MM.1S (cell line): Measurements from ENCODE around the gene CDH4.

Experiments used
- DNase-seq: peaks from one replicate; pipeline ENCODE4 v3.0.0-alpha.2; 2015
- H2AFZ ChIP-seq: fragments of 300-600 bp; sonication (generic); 2 replicates; pipeline ENCODE4 v1.6.0; 2016; ENCODE audit warnings: antibody characterized with exemption, low read length
- H3F3A ChIP-seq: fragments of 300-600 bp; sonication (generic); 2 replicates; pipeline ENCODE4 v1.6.1; 2016; ENCODE audit warnings: mild to moderate bottlenecking, antibody characterized with exemption, low read length, moderate library complexity, mixed read lengths; ENCODE audit not compliant: insufficient read depth
- H3K27ac ChIP-seq: fragments of 300-600 bp; sonication (generic); 2 replicates; pipeline ENCODE4 v1.5.1; 2016; ENCODE audit warnings: mild to moderate bottlenecking, low read length
- H3K27me3 ChIP-seq: fragments of 300-600 bp; sonication (generic); replicated peaks from 2 replicates; pipeline ENCODE4 v1.6.0; 2016; ENCODE audit warnings: low read length; ENCODE audit not compliant: insufficient read depth
- H3K36me3 ChIP-seq: fragments of 300-600 bp; sonication (generic); replicated peaks from 2 replicates; pipeline ENCODE4 v1.6.1; 2016; ENCODE audit warnings: mild to moderate bottlenecking, low read length, mixed read lengths; ENCODE audit not compliant: insufficient read depth
- H3K4me1 ChIP-seq: fragments of 300-600 bp; sonication (generic); 2 replicates; pipeline ENCODE4 v1.6.1; 2016; ENCODE audit warnings: low read length, mixed read lengths
- H3K4me2 ChIP-seq: fragments of 300-600 bp; sonication (generic); 2 replicates; pipeline ENCODE4 v1.6.0; 2016; ENCODE audit warnings: low read depth, low read length
- H3K4me3 ChIP-seq: fragments of 300-600 bp; sonication (generic); 2 replicates; pipeline ENCODE4 v1.5.1; 2016; ENCODE audit warnings: low read length, mixed read lengths
- H3K79me2 ChIP-seq: fragments of 300-600 bp; sonication (generic); 2 replicates; pipeline ENCODE4 v1.6.1; 2016; ENCODE audit warnings: mixed run types, low read length, mixed read lengths
- H3K9ac ChIP-seq: fragments of 300-600 bp; sonication (generic); 2 replicates; pipeline ENCODE4 v1.6.1; 2016; ENCODE audit warnings: low read length, mixed read lengths
- H3K9me2 ChIP-seq: fragments of 300-600 bp; sonication (generic); replicated peaks from 2 replicates; pipeline ENCODE4 v1.6.1; 2016; ENCODE audit warnings: mild to moderate bottlenecking, low read length, mixed read lengths; ENCODE audit not compliant: insufficient read depth
- H3K9me3 ChIP-seq: fragments of 300-600 bp; sonication (generic); replicated peaks from 2 replicates; pipeline ENCODE4 v1.6.1; 2016; ENCODE audit warnings: mild to moderate bottlenecking, low read length, mixed read lengths; ENCODE audit not compliant: insufficient read depth
- H4K20me1 ChIP-seq: fragments of 300-600 bp; sonication (generic); 2 replicates; pipeline ENCODE4 v1.6.1; 2016; ENCODE audit warnings: mild to moderate bottlenecking, low read length, moderate library complexity, mixed read lengths; ENCODE audit not compliant: insufficient read depth
- EZH2 ChIP-seq: fragments of 300-600 bp; sonication (generic); optimal IDR thresholded peaks from 2 replicates; pipeline ENCODE3; 2017; ENCODE audit warnings: low read depth, mild to moderate bottlenecking, antibody characterized with exemption, low read length, mixed read lengths
- EZH2phosphoT487 ChIP-seq: fragments of 300-600 bp; sonication (generic); IDR thresholded peaks from 2 replicates; pipeline ENCODE4 v1.6.1; 2018; ENCODE audit warnings: antibody characterized with exemption, low read length
- TF ChIP-seq, protein P1 (sequence below): fragments of 300-600 bp; sonication (generic); IDR thresholded peaks from 2 replicates; pipeline ENCODE4 v1.5.1; 2016; ENCODE audit warnings: antibody characterized with exemption, low read length, mixed read lengths

Gene CDH4

DNA sequence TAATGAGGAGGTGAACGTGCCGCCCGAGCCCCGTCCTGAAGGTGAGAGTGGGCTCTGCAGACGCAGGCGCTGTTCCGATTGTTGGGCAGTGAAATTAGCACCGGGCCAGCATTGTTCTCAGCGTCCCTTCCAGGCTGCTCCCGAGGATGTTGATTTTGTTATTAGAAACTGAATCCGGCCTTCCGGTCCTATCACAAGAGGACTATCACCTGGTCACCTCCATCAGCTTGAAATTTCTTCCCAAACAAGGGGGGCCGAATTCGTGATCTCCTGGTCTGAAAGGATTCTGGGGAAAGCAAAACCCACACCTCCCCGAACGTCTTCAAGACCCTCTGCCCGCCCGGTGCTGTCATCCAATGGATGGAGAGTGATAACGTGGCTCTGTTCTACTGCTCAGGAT, 627.6 kb downstream of the CDH4 start:
- no peak for DNase-seq
- Histone ChIP-seq H3K9ac (no peak overlapping the region), H3K9me2 (no peaks in the 10 kb centered on the region), H3F3A (no peaks in the 10 kb centered on the region), H3K27me3 (peaks cover 98% of the 10 kb centered on the region), H3K79me2 (no peaks in the 10 kb centered on the region), H3K4me2 (no peak overlapping the region), H2AFZ (no peak overlapping the region), H3K36me3 (no peaks in the 10 kb centered on the region), H3K27ac (no peak overlapping the region), H3K9me3 (no peaks in the 10 kb centered on the region), H4K20me1 (no peaks in the 10 kb centered on the region), H3K4me1 (no peaks in the 10 kb centered on the region), H3K4me3 (no peak overlapping the region)
- no peak for TF ChIP-seq EZH2
- no peak for TF ChIP-seq EZH2phosphoT487

DNA sequence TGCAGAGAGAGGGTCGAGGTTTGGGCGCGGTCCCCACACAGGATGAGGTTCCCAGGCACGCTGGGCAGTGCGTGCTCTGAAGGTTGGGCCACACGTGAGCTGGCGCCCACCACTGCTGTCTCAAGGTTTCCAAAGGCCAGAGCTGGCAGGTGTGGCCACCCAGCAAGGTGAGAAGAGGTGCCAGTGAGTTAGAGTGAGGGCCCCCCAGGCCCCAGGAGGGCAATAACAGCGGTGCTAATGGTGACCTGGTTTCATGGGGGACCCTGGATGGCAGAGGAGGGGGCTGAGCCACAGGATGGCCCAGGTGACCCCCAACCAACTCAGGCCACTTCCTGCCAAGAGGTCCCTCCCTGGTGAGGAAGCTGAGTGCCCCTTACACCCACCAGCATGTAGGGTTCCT, 628.6 kb downstream of the CDH4 start:
- Histone ChIP-seq H3K79me2 (no peaks in the 10 kb centered on the region), H3K9ac (no peak overlapping the region), H3K9me2 (no peaks in the 10 kb centered on the region), H3K36me3 (no peaks in the 10 kb centered on the region), H2AFZ (no peak overlapping the region), H3K4me2 (no peak overlapping the region), H3K4me3 (no peak overlapping the region), H3K9me3 (no peaks in the 10 kb centered on the region), H3K4me1 (no peaks in the 10 kb centered on the region), H3F3A (no peaks in the 10 kb centered on the region), H3K27me3 (peaks cover 98% of the 10 kb centered on the region), H4K20me1 (no peaks in the 10 kb centered on the region), H3K27ac (no peak overlapping the region)
- DNase-seq: no peak
- TF ChIP-seq EZH2phosphoT487 (no peak), EZH2 (no peak)
- TF ChIP-seq, protein P1, sequence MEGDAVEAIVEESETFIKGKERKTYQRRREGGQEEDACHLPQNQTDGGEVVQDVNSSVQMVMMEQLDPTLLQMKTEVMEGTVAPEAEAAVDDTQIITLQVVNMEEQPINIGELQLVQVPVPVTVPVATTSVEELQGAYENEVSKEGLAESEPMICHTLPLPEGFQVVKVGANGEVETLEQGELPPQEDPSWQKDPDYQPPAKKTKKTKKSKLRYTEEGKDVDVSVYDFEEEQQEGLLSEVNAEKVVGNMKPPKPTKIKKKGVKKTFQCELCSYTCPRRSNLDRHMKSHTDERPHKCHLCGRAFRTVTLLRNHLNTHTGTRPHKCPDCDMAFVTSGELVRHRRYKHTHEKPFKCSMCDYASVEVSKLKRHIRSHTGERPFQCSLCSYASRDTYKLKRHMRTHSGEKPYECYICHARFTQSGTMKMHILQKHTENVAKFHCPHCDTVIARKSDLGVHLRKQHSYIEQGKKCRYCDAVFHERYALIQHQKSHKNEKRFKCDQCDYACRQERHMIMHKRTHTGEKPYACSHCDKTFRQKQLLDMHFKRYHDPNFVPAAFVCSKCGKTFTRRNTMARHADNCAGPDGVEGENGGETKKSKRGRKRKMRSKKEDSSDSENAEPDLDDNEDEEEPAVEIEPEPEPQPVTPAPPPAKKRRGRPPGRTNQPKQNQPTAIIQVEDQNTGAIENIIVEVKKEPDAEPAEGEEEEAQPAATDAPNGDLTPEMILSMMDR: no peak

DNA sequence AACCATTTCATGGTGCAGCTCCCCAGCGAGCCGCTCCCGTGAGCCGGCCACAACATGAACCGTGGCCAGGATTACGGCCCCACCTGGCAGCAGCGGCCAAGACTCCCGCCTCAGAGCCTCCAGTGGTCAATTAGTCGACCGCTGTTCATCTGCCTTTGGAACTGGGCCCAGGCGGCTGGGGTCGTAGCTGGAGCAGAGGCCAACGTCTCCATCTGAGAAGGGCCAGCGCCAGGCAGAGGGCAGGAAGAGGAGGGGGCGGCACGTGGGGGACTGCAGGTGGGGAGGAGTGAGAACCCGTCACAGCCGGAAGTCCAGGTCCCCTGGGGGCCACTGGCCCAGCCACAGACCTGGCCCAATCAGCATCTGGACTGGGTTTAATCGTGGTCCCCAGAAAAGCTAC, 629.4 kb downstream of the CDH4 start:
- H4K20me1 ChIP-seq: no peaks in the 10 kb centered on the region
- no peak for TF ChIP-seq EZH2
- no peak for TF ChIP-seq EZH2phosphoT487
- TF ChIP-seq, protein P1: no peak
- no peak overlapping the region for H3K9ac ChIP-seq
- H3F3A ChIP-seq: no peaks in the 10 kb centered on the region
- no peaks in the 10 kb centered on the region for H3K9me2 ChIP-seq
- no peak overlapping the region for H2AFZ ChIP-seq
- H3K9me3 ChIP-seq: no peaks in the 10 kb centered on the region
- DNase-seq: no peak
- no peaks in the 10 kb centered on the region for H3K79me2 ChIP-seq
- H3K36me3 ChIP-seq: no peaks in the 10 kb centered on the region
- H3K27ac ChIP-seq: no peak overlapping the region
- no peak overlapping the region for H3K4me3 ChIP-seq
- no peak overlapping the region for H3K4me2 ChIP-seq
- no peaks in the 10 kb centered on the region for H3K4me1 ChIP-seq
- H3K27me3 ChIP-seq: peaks cover 98% of the 10 kb centered on the region

DNA sequence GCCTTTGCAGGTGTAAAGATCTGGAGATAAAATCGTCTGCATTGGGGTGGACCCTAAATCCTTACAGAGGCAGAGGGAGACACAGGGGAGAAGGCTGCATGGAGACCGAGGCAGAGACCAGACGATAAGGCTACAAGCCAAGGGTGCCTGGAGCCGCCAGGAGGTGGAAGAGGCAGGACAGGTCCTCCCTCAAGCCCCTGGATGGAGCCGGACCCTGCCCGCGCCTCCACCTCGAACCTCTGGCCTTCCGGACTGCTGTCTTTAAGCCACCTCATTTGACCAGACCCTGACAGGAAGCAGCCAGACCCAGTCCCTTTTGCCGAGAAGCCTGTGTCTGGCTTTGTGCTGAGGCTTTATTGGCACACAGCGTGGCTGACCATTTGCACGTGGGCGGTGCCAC, 629.8 kb downstream of the CDH4 start:
- no peaks in the 10 kb centered on the region for H3K79me2 ChIP-seq
- no peak overlapping the region for H3K4me2 ChIP-seq
- H3K27ac ChIP-seq: no peak overlapping the region
- TF ChIP-seq, protein P1: no peak
- TF ChIP-seq EZH2 (no peak), EZH2phosphoT487 (no peak)
- H3K27me3 ChIP-seq: peaks cover 98% of the 10 kb centered on the region
- no peaks in the 10 kb centered on the region for H3K9me2 ChIP-seq
- no peak overlapping the region for H2AFZ ChIP-seq
- H3K9me3 ChIP-seq: no peaks in the 10 kb centered on the region
- H3K9ac ChIP-seq: no peak overlapping the region
- H3K4me1 ChIP-seq: no peaks in the 10 kb centered on the region
- H3K4me3 ChIP-seq: no peak overlapping the region
- no peaks in the 10 kb centered on the region for H3F3A ChIP-seq
- no peaks in the 10 kb centered on the region for H3K36me3 ChIP-seq
- DNase-seq: no peak
- no peaks in the 10 kb centered on the region for H4K20me1 ChIP-seq
